Trophoblast cell (in vitro differentiated cells and primary cell): ENCODE measurements around the gene ENKD1.

Source experiments
- DNase-seq, 2 donors: peaks; one replicate each; pipeline ENCODE4 v3.0.0-alpha.2; 2016
- H2AFZ ChIP-seq: 2 replicates; pipeline ENCODE4 v1.6.1; 2013; ENCODE audit warnings: low read length, moderate library complexity, mild to moderate bottlenecking; ENCODE audit not compliant: insufficient read depth, poor library complexity
- H2AK5ac ChIP-seq: 2 replicates; pipeline ENCODE4 v1.6.1; 2013; ENCODE audit warnings: mild to moderate bottlenecking, low read length
- H2BK120ac ChIP-seq: 2 replicates; pipeline ENCODE4 v1.6.1; 2013; ENCODE audit warnings: low read length, mild to moderate bottlenecking, moderate library complexity; ENCODE audit not compliant: insufficient read depth, poor library complexity
- H2BK12ac ChIP-seq: 2 replicates; pipeline ENCODE4 v1.6.1; 2013; ENCODE audit warnings: mild to moderate bottlenecking, low read length, moderate library complexity
- H2BK5ac ChIP-seq: 2 replicates; pipeline ENCODE4 v1.6.1; 2013; ENCODE audit warnings: low read length, low read depth, moderate library complexity, mild to moderate bottlenecking; ENCODE audit not compliant: poor library complexity
- H3K14ac ChIP-seq: 2 replicates; pipeline ENCODE4 v1.6.1; 2013; ENCODE audit warnings: mild to moderate bottlenecking, low read length
- H3K18ac ChIP-seq: 2 replicates; pipeline ENCODE4 v1.6.1; 2013; ENCODE audit warnings: mild to moderate bottlenecking, low read length
- H3K23ac ChIP-seq: 2 replicates; pipeline ENCODE4 v1.6.1; 2013; ENCODE audit warnings: low read length
- H3K27ac ChIP-seq: 2 replicates; pipeline ENCODE4 v1.5.1; 2013; ENCODE audit warnings: low read depth, mild to moderate bottlenecking, inconsistent platforms, low read length, moderate library complexity
- H3K27me3 ChIP-seq: 2 replicates; pipeline ENCODE4 v1.6.1; 2013; ENCODE audit warnings: inconsistent platforms, mild to moderate bottlenecking, low read length, moderate library complexity; ENCODE audit not compliant: insufficient read depth
- H3K36me3 ChIP-seq, 2 experiments: 1 replicate in 1 of 2; 2 replicates in 1 of 2; pipeline ENCODE4 v1.6.1; 2013; ENCODE audit warnings: low read length in 2 of 2, mild to moderate bottlenecking in 2 of 2, moderate library complexity in 1 of 2; ENCODE audit not compliant: insufficient read depth in 2 of 2, control insufficient read depth in 1 of 2
- H3K4ac ChIP-seq: 2 replicates; pipeline ENCODE4 v1.6.1; 2013; ENCODE audit warnings: low read depth, mild to moderate bottlenecking, low read length, moderate library complexity
- H3K4me1 ChIP-seq, 2 experiments: 1 replicate in 1 of 2; 2 replicates in 1 of 2; pipeline ENCODE4 v1.6.1; 2013; ENCODE audit warnings: low read length in 2 of 2, mild to moderate bottlenecking in 2 of 2, moderate library complexity in 1 of 2; ENCODE audit not compliant: insufficient read depth in 2 of 2, control insufficient read depth in 1 of 2
- H3K4me2 ChIP-seq: 2 replicates; pipeline ENCODE4 v1.6.1; 2013; ENCODE audit warnings: inconsistent platforms, mild to moderate bottlenecking, low read length, moderate library complexity
- H3K4me3 ChIP-seq: 2 replicates; pipeline ENCODE4 v1.5.1; 2013; ENCODE audit warnings: mild to moderate bottlenecking, low read depth, low read length, inconsistent platforms
- H3K79me1 ChIP-seq: one replicate; pipeline ENCODE4 v1.6.1; 2013; ENCODE audit warnings: low read length
- H3K79me2 ChIP-seq: 2 replicates; pipeline ENCODE4 v1.6.1; 2013; ENCODE audit warnings: low read length, mild to moderate bottlenecking; ENCODE audit not compliant: control insufficient read depth, insufficient read depth, poor library complexity
- H3K9ac ChIP-seq: 2 replicates; pipeline ENCODE4 v1.6.1; 2013; ENCODE audit warnings: mild to moderate bottlenecking, low read length
- H3K9me3 ChIP-seq: 2 replicates; pipeline ENCODE4 v1.6.1; 2013; ENCODE audit warnings: low read depth, mild to moderate bottlenecking, control low read depth, inconsistent platforms, low read length; ENCODE audit not compliant: insufficient read depth
- H4K12ac ChIP-seq: 2 replicates; pipeline ENCODE4 v1.6.1; 2013; ENCODE audit warnings: low read depth, mild to moderate bottlenecking, low read length, moderate library complexity
- H4K8ac ChIP-seq: 2 replicates; pipeline ENCODE4 v1.6.1; 2013; ENCODE audit warnings: low read depth, mild to moderate bottlenecking, low read length, moderate library complexity
- H4K91ac ChIP-seq: one replicate; pipeline ENCODE4 v1.6.1; 2013; ENCODE audit warnings: low read depth, mild to moderate bottlenecking, low read length, moderate library complexity
- WGBS: extraction: QIAGEN DNeasy Blood & Tissue Kit; methylation state at CpG from one replicate; pipeline ENCODE4 v1.1.7; 2013; ENCODE audit warnings: missing lambda C conversion rate; ENCODE audit not compliant: insufficient read length, insufficient coverage; ENCODE audit errors: extremely low coverage; 5-methylcytosine and 5-hydroxymethylcytosine counted together

Gene ENKD1

DNA sequence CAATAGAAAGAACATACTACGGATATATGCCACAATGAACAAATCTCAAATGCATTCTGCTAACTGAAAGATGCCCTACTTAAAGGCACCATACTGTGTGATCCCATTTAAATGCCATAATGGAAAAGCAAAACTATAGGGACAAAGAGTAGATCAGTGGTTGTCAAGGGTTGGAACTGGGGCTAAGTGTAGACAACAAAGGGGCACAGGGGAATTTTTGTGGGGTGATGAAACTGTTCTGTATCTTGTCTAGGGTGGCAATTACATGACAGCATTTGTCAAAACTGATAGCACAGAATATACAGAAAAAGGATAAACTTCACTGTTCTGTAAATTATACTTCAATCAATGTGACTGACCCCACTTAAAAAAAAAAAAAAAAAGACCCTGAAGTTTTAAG lies 34.9 kb upstream of the ENKD1 start:
- H3K9me3 ChIP-seq = peaks cover 3% of the 10 kb centered on the region
- no peak overlapping the region for H3K9ac ChIP-seq
- H3K79me2 ChIP-seq = no peaks in the 10 kb centered on the region
- no peak overlapping the region for H3K27ac ChIP-seq
- H2AK5ac ChIP-seq = no peak overlapping the region
- no peak overlapping the region for H2BK120ac ChIP-seq
- no peak overlapping the region for H2BK5ac ChIP-seq
- H3K4me2 ChIP-seq = no peak overlapping the region
- H4K12ac ChIP-seq = no peak overlapping the region
- H4K91ac ChIP-seq = no peak overlapping the region
- H2BK12ac ChIP-seq = no peak overlapping the region
- WGBS = no CpG with 5 or more reads among the region's 1 CpG
- no peak overlapping the region for H3K4ac ChIP-seq
- H3K27me3 ChIP-seq = no peaks in the 10 kb centered on the region
- no peak overlapping the region for H3K14ac ChIP-seq
- H3K23ac ChIP-seq = no peak overlapping the region
- H2AFZ ChIP-seq = no peak overlapping the region
- DNase-seq = no peak
- H3K36me3 ChIP-seq = peaks cover 2 to 3% of the 10 kb centered on the region in 2 experiments
- peaks cover 11 to 13% of the 10 kb centered on the region in 2 experiments for H3K4me1 ChIP-seq
- H4K8ac ChIP-seq = no peak overlapping the region
- H3K4me3 ChIP-seq = no peak overlapping the region
- no peak overlapping the region for H3K18ac ChIP-seq
- peaks cover 2% of the 10 kb centered on the region for H3K79me1 ChIP-seq

DNA sequence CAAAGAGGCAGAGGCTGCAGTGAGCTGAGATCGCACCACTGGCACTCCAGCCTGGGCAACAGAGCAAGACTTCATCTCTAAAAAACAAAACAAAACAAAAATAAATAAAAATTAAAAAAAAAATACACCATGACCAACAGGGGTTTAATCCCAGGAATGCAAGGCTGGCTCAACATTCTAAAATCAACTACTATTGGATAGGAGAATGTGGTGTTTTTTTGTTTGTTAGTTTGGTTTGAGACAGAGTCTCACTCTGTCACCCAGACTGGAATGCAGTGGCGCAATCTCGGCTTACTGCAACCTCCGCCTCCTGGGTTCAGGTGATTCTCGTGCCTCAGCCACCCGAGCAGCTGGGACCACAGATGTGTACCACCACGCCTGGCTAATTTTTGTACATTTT lies 32.7 kb upstream of the ENKD1 start:
- H4K8ac ChIP-seq = no peak overlapping the region
- no peak overlapping the region for H3K18ac ChIP-seq
- no peak overlapping the region for H2AK5ac ChIP-seq
- no peak overlapping the region for H2BK120ac ChIP-seq
- no CpG with 5 or more reads among the region's 7 CpGs for WGBS
- H3K79me1 ChIP-seq = peaks cover 2% of the 10 kb centered on the region
- no peak overlapping the region for H3K4ac ChIP-seq
- no peak overlapping the region for H4K12ac ChIP-seq
- no peak overlapping the region for H3K27ac ChIP-seq
- H4K91ac ChIP-seq = no peak overlapping the region
- H3K23ac ChIP-seq = no peak overlapping the region
- peaks cover 2 to 3% of the 10 kb centered on the region in 2 experiments for H3K36me3 ChIP-seq
- H2AFZ ChIP-seq = no peak overlapping the region
- no peak overlapping the region for H2BK12ac ChIP-seq
- H2BK5ac ChIP-seq = no peak overlapping the region
- peaks cover 3% of the 10 kb centered on the region for H3K9me3 ChIP-seq
- no peaks in the 10 kb centered on the region for H3K27me3 ChIP-seq
- H3K4me1 ChIP-seq = peaks cover 11 to 13% of the 10 kb centered on the region in 2 experiments
- no peak overlapping the region for H3K9ac ChIP-seq
- H3K14ac ChIP-seq = no peak overlapping the region
- DNase-seq = peak; percentile 70 to 81
- H3K4me3 ChIP-seq = no peak overlapping the region
- H3K4me2 ChIP-seq = no peak overlapping the region
- H3K79me2 ChIP-seq = no peaks in the 10 kb centered on the region

DNA sequence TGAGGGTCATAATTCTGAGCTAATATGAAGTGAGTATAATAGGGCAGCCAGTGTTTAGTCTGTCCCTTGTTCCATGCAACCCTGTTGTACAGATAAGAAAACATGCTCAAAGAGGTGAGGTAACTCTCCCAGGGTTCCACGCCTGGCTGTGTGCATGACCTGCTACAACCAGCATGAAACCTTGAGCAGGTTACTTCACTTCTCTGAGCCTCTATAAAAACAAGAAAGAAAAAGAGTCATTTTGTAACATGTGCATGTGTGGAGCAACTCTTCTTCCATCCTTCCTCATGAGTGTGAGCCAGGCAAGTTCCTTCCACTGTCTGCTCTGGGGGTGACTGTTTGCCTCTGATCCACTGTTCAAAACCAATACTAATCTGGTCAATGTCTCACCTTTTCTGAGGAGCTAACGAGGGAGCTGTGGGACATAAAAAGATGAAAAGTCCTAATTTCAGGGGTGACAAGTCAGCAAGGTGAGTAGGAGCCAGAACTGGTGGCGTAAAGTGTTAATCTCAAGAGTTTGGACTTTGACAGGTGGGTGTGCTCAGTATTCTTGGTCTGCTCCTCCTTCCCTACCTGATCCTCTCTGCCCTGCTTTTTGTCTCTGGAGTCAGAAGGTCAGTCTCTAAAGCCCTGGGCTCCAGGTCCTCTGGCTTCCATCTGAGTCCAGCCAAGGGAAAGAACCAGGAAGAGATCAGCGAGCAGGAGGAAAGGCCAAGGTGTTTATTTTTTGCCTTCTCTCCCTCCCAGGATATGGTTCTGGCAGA lies 31.1 kb upstream of the ENKD1 start:
- Histone ChIP-seq H2BK5ac (no peak overlapping the region), H4K12ac (no peak overlapping the region), H2BK120ac (no peak overlapping the region), H3K4me2 (no peak overlapping the region), H2BK12ac (peak overlapping the region; percentile 39), H3K79me1 (peaks cover 2% of the 10 kb centered on the region), H4K8ac (peak overlapping the region; percentile 7), H3K9me3 (peaks cover 3% of the 10 kb centered on the region), H2AK5ac (no peak overlapping the region), H3K4ac (no peak overlapping the region), H3K79me2 (no peaks in the 10 kb centered on the region), H2AFZ (no peak overlapping the region), H3K23ac (no peak overlapping the region), H3K14ac (no peak overlapping the region), H3K27me3 (no peaks in the 10 kb centered on the region), H3K27ac (peak overlapping the region; percentile 45), H3K18ac (peak overlapping the region; percentile 33), H3K36me3 (peaks cover 2 to 3% of the 10 kb centered on the region in 2 experiments), H3K4me3 (no peak overlapping the region), H3K9ac (no peak overlapping the region), H4K91ac (peak overlapping the region; percentile 39), H3K4me1 (peaks cover 11 to 13% of the 10 kb centered on the region in 2 experiments)
- WGBS = no CpG with 5 or more reads among the region's 4 CpGs
- peak; percentile 87 to 91 for DNase-seq

DNA sequence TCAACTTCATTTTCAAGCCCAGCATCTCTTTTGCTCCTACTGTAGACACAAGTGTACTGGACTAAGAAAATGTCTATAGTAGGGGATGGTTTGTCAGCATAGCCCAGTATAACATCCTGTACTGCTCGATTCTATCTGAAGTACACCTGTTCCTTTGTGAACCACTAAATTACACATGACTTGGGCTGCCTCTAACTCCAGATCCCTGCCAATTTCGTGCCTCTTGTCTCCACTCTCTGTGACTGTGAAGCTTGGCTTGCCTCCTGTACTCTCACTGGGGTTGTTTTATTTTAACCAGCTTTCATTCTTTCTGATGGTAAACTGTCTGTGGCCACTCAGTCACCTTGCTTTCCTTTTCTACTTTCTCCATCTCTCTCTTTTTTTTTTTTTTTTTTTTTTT lies 28.1 kb upstream of the ENKD1 start:
- Histone ChIP-seq H3K36me3 (peaks cover 0 to 3% of the 10 kb centered on the region in 2 experiments), H3K4me3 (no peak overlapping the region), H4K12ac (no peak overlapping the region), H3K27ac (no peak overlapping the region), H2AFZ (no peak overlapping the region), H2BK12ac (no peak overlapping the region), H3K18ac (no peak overlapping the region), H3K27me3 (no peaks in the 10 kb centered on the region), H3K4me1 (peaks cover 11 to 13% of the 10 kb centered on the region in 2 experiments), H4K8ac (no peak overlapping the region), H3K79me1 (peaks cover 2% of the 10 kb centered on the region), H4K91ac (no peak overlapping the region), H3K4ac (no peak overlapping the region), H3K23ac (no peak overlapping the region), H3K14ac (no peak overlapping the region), H2AK5ac (no peak overlapping the region), H2BK5ac (no peak overlapping the region), H2BK120ac (no peak overlapping the region), H3K4me2 (no peak overlapping the region), H3K9ac (no peak overlapping the region), H3K9me3 (peaks cover 3% of the 10 kb centered on the region), H3K79me2 (no peaks in the 10 kb centered on the region)
- no CpG with 5 or more reads among the region's 2 CpGs for WGBS
- DNase-seq = no peak
